Stimulated activated CD4-positive, alpha-beta T cell treated with anti-CD3 and anti-CD28 coated beads, TNF-alpha, amount 100 ng/mL, for 48 hours (primary cell): ENCODE data around the gene MRPS14.
"Not testable (repeated sequence)": the region's sequence is repeated elsewhere in the genome, so short reads cannot be mapped to it uniquely, and the experiment has no call there.

ENCODE experiments used
- DNase-seq, 3 donors: peaks; one replicate each; pipeline ENCODE4 v3.0.0-alpha.2; 2020; ENCODE audit warnings: low read depth in 3 of 3

MRPS14 gene

DNA sequence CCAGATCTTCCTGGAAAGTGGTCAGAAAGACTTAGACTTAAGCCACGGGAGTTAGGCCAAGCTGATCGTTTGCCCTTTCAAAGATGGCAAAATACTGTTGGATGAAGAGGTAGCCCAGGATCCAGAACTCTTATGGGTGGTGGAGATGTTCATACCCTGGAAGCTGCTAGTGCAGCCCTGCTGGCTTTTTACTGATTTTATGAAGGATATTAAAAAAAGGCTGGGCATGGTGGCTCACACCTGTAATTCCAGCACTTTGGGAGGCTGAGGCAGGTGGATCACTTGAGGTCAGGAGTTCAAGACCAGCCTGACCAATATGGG is 657 bp upstream of the MRPS14 start:
- not testable (repeated sequence) for DNase-seq

DNA sequence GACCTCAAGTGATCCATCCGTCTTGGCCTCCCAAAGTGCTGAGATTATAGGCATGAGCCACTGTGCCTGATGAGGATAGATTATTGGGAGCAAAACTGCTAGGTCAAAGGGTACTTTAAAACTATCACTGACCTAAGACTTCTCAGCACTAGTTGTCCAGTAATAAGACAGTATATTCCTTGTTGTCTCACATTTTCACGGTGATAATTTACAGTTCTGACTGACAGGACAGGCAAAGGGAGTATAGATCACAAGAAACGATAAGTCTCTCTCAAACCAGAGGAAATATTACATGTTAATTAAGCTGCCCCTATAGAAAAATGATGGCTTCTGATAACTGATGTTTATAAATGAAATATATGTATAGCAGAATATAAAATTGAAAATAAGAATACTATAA is 3.7 kb downstream of the MRPS14 start:
- no peak for DNase-seq

DNA sequence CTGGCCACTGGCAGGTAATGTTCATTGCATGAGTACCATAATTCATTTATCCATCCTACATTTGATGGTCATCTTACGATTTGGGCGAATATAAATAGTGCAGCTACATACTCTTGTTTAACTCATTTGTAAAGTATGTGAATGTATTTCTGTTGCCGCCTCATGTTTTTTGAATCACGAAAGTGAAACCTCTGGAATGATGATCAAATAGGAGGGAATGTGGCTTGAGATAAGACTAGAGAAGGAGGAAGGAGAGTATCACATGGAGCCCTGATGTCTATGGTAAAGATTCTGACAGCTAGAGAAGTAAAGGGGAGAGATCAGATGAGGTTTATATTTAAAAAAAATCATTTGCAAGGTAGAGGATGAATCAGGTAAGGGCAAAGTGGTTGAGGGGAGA is 8.0 kb downstream of the MRPS14 start:
- DNase-seq: no peak

DNA sequence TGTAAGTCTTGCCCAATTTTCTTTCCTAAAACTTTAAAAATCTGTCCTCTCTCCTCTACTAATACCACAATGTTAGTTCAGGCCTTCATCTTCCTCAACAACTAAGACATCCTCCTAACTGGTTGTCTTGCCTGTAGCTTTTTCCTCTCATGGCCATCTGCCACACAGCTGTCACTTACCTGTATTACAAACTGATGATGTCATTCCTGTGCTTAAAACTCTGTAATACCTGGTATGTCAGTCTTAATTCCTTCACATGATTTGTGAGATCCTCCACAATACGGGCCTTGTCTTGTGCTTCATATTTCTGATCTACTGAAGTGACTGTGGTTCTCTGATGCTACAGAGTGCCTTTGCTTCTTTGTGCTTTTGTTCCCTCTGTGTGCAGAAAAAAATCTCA is 9.8 kb downstream of the MRPS14 start:
- DNase-seq: no peak

DNA sequence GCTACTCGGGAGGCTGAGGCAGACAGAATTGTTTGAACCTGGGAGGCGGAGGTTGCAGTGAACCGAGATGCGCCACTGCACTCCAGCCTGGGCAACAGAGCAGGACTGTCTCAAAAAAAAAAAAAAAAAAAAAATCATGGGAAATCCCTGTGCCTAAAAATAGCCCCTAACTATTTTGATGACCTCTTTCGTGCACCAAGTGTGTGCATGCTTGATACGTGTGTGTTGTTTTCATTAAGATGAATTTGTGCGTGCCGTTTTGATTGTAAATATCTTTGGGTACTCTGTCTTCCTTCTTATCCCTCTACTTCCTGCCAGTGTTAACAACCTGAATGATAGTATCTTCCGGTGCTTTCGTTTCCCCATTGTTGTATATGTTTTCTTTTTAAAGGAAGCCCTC is 13.7 kb downstream of the MRPS14 start:
- DNase-seq: no peak

DNA sequence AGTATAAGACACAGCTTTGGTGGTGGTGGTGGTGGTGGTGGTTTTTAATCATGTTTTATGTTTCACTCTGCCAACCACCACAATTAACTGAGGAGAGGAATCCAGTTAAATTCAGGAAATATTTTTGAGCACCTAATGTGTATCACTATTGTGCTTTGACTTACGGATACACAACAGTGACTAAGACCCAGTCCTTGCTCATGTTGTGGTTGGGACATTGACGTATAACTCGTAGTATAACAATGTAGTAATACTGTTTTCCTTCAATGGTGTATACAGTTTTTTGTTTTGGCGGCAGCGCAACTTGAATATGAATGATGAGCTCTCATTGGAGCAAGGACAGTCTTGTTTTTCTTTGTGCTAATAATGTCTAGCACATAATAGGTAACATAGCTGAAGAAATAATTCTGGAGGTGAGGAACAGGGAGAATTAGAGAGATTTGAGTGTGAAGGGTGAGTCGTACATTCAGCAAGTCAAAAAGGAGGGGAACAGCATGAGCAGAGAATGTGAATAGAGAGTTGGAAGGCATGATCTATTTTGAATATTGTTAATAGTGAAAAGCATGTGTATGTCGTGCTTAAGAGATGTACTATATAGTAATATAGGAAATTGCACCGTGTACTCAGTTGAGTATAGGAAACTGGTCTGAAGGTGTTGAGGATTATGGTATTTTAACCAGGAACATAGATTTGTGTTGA is 18.0 kb downstream of the MRPS14 start:
- no peak for DNase-seq

DNA sequence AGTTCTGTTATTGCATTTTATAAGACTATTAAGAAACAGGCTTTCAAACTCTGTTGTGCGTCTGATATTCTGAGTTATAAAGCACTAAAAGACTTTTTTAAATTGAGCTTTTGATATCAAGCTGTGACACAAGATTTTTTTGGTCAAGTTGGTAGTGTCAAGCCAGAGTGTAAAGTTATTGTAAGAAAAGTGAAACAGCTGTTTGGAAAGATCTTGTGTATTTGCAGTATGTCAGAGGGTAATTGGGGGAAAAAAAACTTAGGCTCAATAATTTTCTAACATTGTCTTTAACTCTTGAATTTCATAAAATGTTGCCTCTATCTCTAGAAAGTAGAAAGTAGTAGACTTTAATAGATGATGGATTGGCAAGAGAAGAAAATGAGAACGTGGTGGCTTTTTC is 19.7 kb downstream of the MRPS14 start:
- DNase-seq: no peak

DNA sequence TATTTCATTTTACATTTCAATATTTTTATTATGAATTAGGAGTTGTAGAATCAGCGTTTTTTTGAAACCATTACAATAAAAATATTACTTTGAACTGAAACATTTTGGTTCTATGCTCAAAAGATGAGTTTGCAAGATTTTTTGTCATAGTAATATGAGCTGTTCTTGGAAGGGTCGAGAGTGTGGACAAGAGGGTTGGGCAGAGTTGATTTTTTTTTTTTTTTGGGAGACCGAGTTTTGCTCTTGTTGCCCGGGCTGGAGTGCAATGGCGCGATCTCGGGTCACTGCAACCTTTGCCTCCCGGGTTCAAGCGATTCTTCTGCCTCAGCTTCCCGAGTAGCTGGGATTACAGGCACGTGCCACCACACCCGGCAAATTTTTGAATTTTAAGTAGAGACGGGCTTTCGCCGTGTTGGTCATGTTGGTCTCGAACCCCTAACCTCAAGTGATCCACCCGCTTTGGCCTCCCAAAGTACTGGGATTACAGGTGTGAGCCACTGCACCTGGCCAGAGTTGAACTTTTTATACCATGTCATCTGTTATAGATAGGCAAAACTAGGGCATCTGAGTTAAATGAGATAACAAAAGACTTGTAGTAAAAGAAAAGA is 20.2 kb downstream of the MRPS14 start:
- no peak for DNase-seq

DNA sequence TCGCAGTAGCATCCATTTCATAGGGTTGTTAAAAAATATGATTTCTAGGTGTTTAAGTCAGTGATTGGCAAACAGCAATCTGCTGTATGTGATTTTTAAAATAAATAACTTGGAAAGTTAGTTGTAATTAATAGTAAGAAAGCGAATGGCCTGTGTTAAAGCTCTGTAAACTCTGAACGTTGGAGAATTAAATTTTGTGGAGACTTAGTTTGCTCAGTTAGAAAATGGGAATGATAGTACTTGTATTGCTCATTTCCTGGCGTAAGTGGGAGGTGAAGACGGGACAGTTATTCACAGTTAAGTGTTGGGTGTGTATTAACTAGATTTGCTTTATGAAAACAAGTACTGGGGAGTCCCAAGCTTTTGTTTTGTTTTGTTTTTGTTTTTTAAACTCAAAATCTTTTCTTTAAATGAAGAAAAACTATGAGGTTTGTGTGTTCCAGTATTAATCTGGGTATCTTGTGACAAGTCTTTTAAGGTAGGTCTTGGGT is 22.5 kb downstream of the MRPS14 start:
- DNase-seq: no peak

DNA sequence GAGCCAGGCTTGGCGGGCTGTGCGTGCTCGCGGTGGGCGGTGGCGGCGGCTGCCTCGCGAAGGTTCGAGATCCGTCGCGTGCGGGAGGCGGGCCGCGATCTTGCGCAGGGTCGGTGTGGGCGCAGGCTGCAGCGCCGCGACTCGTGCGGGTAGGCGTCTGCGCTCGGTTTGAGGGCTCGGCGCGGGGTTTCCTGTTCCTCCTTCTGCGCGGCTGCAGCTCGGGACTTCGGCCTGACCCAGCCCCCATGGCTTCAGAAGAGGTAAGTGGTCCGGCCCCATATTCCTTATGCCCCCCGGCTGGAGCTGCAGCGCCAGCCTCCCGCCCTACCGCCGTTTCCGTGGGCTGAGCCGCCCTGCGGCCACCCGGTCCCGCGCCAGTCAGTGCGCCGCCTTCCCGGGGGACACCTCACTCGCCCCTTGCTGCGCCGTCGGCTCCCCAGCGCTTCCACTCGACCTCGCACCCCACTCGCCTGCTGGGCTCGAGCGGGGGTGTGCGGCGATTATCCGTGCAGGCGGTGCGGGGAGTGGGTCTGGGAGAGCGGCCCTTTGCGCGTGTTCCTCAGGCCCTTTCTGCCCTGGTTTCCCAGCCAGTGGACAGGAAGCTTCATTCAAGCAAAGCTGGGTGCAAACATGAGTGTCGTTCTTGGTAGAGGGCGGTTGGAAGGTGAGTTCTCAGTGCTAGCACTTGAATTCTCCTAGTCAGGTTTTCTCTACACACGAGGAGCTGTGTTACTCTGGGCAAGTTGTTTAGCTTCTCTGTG is 23.1 kb downstream of the MRPS14 start, which contains the start of gene CACYBP:
CACYBP (plus strand) TSS at position 12 of the 761 bp plus-strand sequence; CDS start at position 246, 234 bp downstream.
- peak in 1 of 3 donors; percentile 27 for DNase-seq

DNA sequence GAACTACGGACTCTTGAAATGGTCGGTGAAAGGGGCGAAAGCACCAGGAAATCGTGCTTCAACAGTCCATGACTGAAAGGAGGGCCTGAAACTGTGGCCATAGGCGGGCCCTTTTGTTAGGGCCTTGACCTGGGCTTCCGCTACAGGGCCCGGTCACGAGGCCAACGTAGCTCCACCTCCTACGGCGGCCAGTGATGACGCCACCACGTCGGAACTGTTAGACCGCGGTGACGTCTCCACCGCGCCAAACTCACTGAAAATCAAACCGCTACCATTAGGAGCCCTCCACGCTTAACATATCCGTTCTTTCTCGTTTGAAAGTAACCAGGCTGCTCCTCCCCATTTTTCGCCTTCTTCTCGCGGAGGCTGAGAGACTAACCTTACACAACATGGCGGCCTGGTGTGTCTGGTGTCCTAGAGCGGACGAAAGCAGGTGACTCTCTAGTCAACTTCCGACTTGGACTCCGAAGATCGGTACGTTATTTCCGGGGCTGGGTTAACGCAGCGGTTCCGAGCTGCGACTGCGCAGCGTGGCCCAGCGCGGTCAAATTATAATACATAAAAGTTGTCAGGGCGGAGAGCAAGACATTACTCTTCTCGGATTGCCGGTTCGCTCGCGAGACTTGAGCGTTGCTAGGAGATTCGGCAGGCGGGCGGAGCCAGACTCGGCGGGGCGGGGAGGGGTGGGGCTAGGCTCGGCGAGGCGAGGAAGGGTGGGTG is 23.8 kb downstream of the MRPS14 start:
- DNase-seq: peak; percentile 92 to 96 (median 94)

DNA sequence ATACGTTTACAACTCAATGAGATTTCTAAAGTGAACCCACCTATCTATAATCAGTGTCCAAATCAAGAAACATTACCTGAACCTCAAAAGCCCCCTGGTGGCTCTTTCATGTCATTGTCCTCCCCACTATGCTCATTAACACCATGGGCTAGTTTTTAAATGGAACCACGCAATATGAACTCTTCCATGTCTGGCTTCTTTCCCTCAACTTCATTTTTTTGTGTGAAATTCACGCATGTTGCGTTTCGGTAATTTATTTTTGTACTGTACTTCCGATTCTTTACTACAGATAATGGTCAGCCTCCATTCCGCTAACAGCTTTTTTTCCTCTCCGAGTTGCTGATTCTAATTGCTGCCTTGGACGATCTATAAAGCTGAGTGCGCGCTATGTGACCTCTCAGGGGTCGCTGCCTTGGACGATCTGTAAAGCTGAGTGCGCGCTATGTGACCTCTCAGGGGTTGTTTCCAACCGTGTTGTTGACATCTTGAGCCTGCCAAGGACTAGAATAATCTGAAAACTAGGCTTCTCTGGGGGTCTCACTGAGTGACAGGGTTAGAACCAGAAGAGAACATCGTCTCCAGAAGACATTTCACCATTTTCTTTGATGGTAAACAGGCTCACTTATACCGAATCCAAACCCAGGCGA is 24.5 kb downstream of the MRPS14 start:
- no peak for DNase-seq

DNA sequence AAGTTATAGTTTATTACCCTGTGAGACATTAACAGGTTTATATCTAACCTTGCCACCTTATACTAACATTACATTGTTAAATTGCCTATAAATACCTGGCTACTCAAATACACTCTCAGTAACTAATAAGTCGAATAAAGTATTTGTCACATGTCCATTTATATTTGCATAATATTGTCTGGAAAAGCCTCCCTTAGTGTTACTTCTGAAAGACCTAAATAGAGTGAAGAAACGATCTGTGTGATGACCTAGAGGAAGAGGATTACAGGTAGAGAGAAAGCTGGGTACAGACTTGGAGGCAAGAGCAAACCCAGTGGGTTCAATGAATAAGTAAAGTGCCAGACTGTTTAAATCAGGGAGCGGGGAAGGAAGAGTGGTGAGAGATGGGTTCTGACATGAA is 26.2 kb downstream of the MRPS14 start:
- no peak for DNase-seq

DNA sequence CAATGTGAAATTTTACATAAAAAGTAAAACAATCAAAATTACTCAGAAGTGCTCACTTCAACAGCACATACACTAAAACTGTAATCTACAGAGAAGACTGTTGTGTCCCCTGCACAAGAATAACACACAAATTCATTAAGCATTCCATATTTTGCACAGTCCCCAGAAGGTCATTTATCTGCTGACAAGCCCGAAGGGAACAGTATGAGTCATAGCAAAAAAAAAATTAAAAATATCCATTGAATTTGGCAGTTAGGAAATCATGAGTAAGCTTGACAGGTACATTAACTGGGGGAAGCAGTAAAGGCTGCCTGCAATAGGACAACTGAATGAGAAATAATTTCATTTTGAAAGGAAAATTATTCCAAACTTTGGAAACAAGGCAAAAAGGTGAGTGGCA is 26.7 kb downstream of the MRPS14 start:
- no peak for DNase-seq

DNA sequence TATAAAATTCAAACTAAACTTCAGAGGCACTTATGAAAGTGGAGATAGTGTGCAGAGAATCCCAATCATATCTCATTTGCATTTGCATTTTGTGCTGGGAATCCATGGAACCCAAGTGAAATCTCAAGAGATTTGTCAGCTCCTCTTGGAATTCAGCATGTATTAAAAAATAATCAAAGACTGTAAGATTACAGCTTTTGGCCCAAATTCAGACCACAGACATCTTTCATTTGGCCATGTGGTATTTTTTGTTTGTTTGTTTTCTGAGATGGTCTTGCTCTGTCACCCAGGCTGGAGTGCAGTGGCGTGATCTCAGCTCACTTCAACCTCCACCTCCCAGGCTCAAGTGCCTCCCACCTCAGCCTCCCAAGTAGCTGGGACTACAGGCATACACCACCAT is 27.3 kb downstream of the MRPS14 start:
- DNase-seq: no peak

DNA sequence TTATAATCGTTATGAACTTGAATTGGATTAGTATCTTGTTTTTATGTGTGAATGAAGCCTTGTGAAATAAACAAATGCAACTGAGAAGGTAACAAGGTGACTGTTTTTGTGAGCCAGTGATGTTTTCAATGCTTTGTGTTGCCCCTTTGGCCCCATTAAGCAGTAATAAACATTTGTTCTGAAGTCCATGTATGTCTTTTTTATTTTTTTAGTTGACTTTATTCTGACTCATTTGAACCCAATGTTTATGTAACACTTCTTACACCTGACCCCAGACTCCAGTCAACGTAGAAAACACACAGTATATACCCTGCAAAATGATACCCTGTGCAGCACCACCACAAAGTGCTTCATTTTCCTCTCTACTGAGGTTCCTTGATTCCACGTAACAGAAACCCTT is 28.1 kb downstream of the MRPS14 start:
- no peak for DNase-seq

DNA sequence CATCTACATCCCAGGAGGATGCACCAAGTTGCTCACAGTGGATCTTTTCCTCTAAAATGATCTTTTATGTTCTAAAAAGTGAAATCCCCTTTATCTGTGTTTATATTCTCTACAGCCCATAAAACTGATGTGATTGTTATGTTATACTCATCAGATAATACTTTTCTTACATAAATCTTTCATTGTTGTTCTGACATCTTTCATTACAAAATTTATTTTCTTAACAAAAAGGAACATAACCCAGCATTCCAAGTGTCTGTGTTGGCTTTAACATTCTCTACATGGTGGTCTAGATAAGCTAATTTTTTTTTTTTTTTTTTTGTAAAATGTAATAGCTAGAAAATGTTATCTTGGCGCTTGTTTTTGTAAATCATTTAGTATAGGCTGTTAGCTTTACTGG is 31.8 kb downstream of the MRPS14 start:
- DNase-seq: no peak

DNA sequence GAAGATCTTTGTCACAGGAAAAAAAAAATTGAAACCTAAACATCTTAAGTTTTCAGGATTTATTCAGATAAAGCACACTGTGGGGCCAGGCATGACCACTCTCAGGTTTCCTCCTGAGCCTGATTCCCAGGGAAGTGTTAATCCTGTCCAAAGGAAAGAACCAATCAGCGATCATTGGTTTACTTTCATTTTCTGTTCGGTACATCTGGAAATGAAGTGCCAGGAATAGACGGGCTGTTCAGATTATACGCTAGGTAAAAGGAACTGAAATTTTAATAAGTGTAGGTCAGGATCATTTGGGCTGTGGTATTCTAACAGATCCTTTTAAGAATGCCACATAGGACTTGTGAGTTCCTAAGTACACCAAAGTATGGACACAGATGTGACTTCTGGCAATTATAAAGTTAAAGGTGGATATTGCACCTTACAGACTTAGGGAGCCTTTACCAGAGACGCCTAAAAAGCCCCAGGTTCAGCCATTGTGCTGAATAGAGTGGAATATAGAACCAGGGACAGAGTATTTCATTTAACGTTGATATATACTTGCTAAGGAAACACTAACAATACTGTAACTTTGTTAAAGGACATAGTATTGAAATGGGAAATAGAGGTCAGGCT is 32.7 kb downstream of the MRPS14 start:
- no peak for DNase-seq

DNA sequence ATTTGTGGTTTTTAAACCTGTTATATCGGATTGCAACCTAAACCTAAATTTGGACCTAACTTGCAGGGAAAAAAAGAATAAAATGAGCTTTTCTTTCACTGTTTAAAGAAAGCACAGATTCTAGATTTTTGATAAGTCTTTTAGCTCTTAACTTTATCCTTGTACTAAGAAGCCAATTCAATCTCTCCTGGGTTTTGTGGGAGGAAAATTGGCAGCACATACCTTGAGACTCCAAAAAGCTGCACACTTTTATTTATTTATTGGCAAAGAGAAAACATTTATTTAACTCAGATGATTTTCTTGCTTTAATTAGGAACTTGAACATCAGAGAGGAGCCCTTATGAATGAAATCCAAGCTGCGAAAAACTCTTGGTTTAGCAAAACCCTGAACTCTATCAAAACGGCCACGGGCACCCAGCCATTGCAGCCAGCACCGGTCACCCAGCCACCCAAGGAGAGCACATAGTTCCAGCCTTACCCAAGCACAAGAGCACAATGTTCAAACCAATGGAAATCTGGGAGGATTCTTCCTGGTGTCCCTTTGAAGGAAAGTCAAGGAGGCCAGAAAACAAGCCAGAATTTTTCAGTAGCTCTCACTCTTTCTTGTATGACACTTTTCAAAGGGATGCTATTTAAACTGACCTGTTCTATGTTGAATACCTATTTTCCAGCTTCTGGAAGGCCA is 33.5 kb downstream of the MRPS14 start:
- no peak for DNase-seq

DNA sequence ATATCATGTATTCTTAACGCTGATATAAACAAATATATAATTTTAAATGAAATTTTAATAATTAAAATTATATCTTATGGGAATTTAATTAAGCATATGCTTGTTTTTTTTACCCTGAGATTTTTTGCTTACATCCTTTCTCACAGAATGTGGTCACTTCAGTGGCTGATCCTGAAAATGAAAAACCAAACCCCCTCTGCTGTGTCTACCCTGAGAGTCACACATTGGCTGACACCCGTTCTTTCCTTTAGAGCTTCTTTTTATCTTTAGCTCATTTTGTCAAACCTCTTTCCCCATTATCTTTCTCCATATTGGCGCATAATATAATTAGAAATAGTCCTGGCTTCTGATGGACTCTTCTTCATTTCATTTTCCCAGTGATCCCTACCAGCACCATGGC is 34.2 kb downstream of the MRPS14 start:
- no peak for DNase-seq

DNA sequence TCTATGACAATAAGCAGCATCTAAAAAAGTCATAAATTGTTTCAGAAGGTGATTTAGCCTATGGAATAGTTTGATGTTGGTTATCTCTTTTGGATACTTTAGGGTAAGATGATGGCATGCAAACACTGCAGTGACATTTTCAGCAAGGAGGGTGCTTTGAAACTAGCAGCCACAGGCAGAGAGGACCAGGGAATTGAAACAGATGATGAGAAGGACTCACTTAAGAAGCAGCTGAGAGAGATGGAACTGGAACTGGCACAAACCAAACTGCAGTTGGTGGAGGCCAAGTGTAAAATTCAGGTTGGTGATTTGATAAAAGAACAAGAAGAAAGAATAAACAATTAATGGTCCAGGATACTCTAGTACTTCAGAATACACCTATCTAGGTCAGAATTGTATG is 34.7 kb downstream of the MRPS14 start:
- DNase-seq: no peak
